SKM-1 (cell line): ENCODE results near the gene VTCN1.
"Not testable (repeated sequence)": the region's sequence is repeated elsewhere in the genome, so short reads cannot be mapped to it uniquely, and the experiment has no call there.

Experiments used
- DNase-seq: peaks from one replicate; lab custom pipeline; 2025; ENCODE audit not compliant: unreplicated experiment; lab: John Stamatoyannopoulos, UW

Gene VTCN1

GRCh38 chr1:117210831-117211261 lies at the start of gene VTCN1:
TSS of gene VTCN1 (minus strand) at chr1:117210927. CDS start at chr1:117210855, 72 bp downstream.
- DNase-seq, result no peak

GRCh38 chr1:117258791-117259190 lies 48.1 kb upstream of the VTCN1 start:
- DNase-seq, result no peak

- not testable (repeated sequence) for DNase-seq
Measured at GRCh38 chr1:117258075-117258474, 47.3 kb upstream of the VTCN1 start.

GRCh38 chr1:117257291-117257690 lies 46.6 kb upstream of the VTCN1 start:
- DNase-seq, result no peak

GRCh38 chr1:117250061-117250606 lies 39.4 kb upstream of the VTCN1 start:
- no peak for DNase-seq

- DNase-seq, result no peak
Measured at GRCh38 chr1:117244971-117245370, 34.2 kb upstream of the VTCN1 start.

- no peak for DNase-seq
Measured at GRCh38 chr1:117244306-117244705, 33.6 kb upstream of the VTCN1 start.

- no peak for DNase-seq
Measured at GRCh38 chr1:117241512-117241911, 30.8 kb upstream of the VTCN1 start.

GRCh38 chr1:117240547-117240946 lies 29.8 kb upstream of the VTCN1 start:
- DNase-seq, result no peak

- DNase-seq, result no peak
Measured at GRCh38 chr1:117239467-117239866, 28.7 kb upstream of the VTCN1 start.

GRCh38 chr1:117237726-117238381 lies 27.1 kb upstream of the VTCN1 start:
- no peak for DNase-seq

- no peak for DNase-seq
Measured at GRCh38 chr1:117235863-117236465, 25.2 kb upstream of the VTCN1 start.

- DNase-seq, result no peak
Measured at GRCh38 chr1:117232531-117232930, 21.8 kb upstream of the VTCN1 start.

GRCh38 chr1:117231748-117232373 lies 21.1 kb upstream of the VTCN1 start:
- DNase-seq, result peak; percentile 63

GRCh38 chr1:117231312-117231711 lies 20.6 kb upstream of the VTCN1 start:
- DNase-seq, result no peak

GRCh38 chr1:117229217-117229616 lies 18.5 kb upstream of the VTCN1 start:
- DNase-seq, result no peak

GRCh38 chr1:117225931-117226330 lies 15.2 kb upstream of the VTCN1 start:
- DNase-seq, result no peak

- DNase-seq, result no peak
Measured at GRCh38 chr1:117216718-117217117, 6.0 kb upstream of the VTCN1 start.

GRCh38 chr1:117215733-117216462 lies 5.2 kb upstream of the VTCN1 start:
- no peak for DNase-seq

- DNase-seq, result no peak
Measured at GRCh38 chr1:117215019-117215418, 4.3 kb upstream of the VTCN1 start.

- no peak for DNase-seq
Measured at GRCh38 chr1:117213046-117213445, 2.3 kb upstream of the VTCN1 start.
